ENCODE results near the gene MCM6.

- TF ChIP-seq EP300 (IDR thresholded peaks at IDR 0.05) (no peak), CTCF (IDR thresholded peaks at IDR 0.05) (no peak), POLR2AphosphoS5 (IDR thresholded peaks at IDR 0.05) (no peak), POLR2A (IDR thresholded peaks at IDR 0.05) (no peak)
Observed at GRCh38 chr2:135862718-135863117, 13.5 kb downstream of the MCM6 start.
